K562 (cell line): ENCODE results near the gene MPST. TPM values are rescaled to one million over a fixed set of nuclear protein-coding genes. Genes with fewer than 3 reads are reported as not detected.

Experiments used
- ATAC-seq: fragments of 200-7000 bp; cut with Tn5 transposase; 3 replicates; pipeline ENCODE4 v1.9.1; 2020; ENCODE audit warnings: moderate library complexity
- BruUV-seq: library from RNA; stranded (reverse); fragments of 400-500 nt; replicated peaks from 2 replicates; lab custom pipeline; 2021; lab: Mats Ljungman, UMichigan
- CTCF ChIA-PET: fragments of 300-600 bp; formaldehyde crosslinking; extraction: SDS; loops from one replicate; lab custom pipeline; 2021; ENCODE audit warnings: low intra/inter-chr PET ratio; lab: Yijun Ruan, JAX
- POLR2A ChIA-PET: fragments of 300-600, 350-650 bp; sonication (Branson Sonifier 250); formaldehyde crosslinking; extraction: SDS; loops from one replicate; lab custom pipeline; 2021; ENCODE audit warnings: antibody characterized with exemption, inconsistent platforms; lab: Yijun Ruan, JAX
- DNase-seq, 4 experiments: peaks; one replicate each; pipeline versions ENCODE4 v3.0.0 to v3.0.0-alpha.2; 2011 to 2018; ENCODE audit warnings: low spot score in 3 of 4, mixed read lengths in 3 of 4; ENCODE audit errors: extremely low read depth in 1 of 4
- FAIRE-seq: peaks from 2 replicates; lab custom pipeline; 2011; peaks lifted over from hg19 to GRCh38; lab: Jason Lieb, UNC
- H2AFZ ChIP-seq: 2 replicates; pipeline ENCODE4 v1.6.0; 2011; ENCODE audit warnings: low read depth, low read length, control low read depth, inconsistent platforms
- H3K27ac ChIP-seq: fragments of 200-600 bp; 3 replicates; pipeline ENCODE4 v1.8.0; 2011; ENCODE audit warnings: low read depth, mild to moderate bottlenecking, control low read depth, inconsistent platforms, low read length, moderate library complexity, mixed read lengths; ENCODE audit errors: extremely low read depth
- H3K27me3 ChIP-seq, 2 experiments: fragments of 300-600 bp in 1 of 2; 2 replicates in 1 of 2; 3 replicates in 1 of 2; pipeline versions ENCODE4 v1.6.0 to v1.8.0; 2011; ENCODE audit warnings: inconsistent platforms in 2 of 2, low read length in 2 of 2, mild to moderate bottlenecking in 1 of 2, mixed read lengths in 1 of 2, moderate library complexity in 1 of 2; ENCODE audit not compliant: control insufficient read depth in 2 of 2, insufficient read depth in 2 of 2
- H3K36me3 ChIP-seq: fragments of 300-600 bp; 3 replicates; pipeline ENCODE4 v1.8.0; 2011; ENCODE audit warnings: mild to moderate bottlenecking, low read length, inconsistent platforms; ENCODE audit not compliant: control insufficient read depth, insufficient read depth
- H3K4me1 ChIP-seq, 2 experiments: fragments of 200-600 bp in 1 of 2; replicated peaks in 1 of 2; 2 replicates in 1 of 2; 3 replicates in 1 of 2; pipeline versions ENCODE4 v1.5.1 to v1.8.0; 2011; ENCODE audit warnings: inconsistent platforms in 2 of 2, low read length in 2 of 2, mild to moderate bottlenecking in 1 of 2, mixed read lengths in 1 of 2, moderate library complexity in 1 of 2; ENCODE audit not compliant: control insufficient read depth in 2 of 2, insufficient read depth in 2 of 2
- H3K4me2 ChIP-seq: 2 replicates; pipeline ENCODE4 v1.6.1; 2011; ENCODE audit warnings: low read length, control low read depth, inconsistent platforms, mixed read lengths; ENCODE audit not compliant: insufficient read depth
- H3K4me3 ChIP-seq: fragments of 200-600 bp; sonication (generic), shearing (Covaris generic); 2 replicates; pipeline ENCODE4 v1.5.1; 2016; ENCODE audit warnings: control low read depth, inconsistent platforms
- H3K79me2 ChIP-seq: fragments of 200-600 bp; 3 replicates; pipeline ENCODE4 v1.8.0; 2011; ENCODE audit warnings: low read length, inconsistent platforms; ENCODE audit not compliant: control insufficient read depth, insufficient read depth
- H3K9ac ChIP-seq, 2 experiments: 2 replicates each; pipeline versions ENCODE4 v1.6.0 to v1.6.1; 2011; ENCODE audit warnings: low read depth in 2 of 2, low read length in 2 of 2, control low read depth in 1 of 2, inconsistent platforms in 1 of 2, mild to moderate bottlenecking in 1 of 2, mixed read lengths in 1 of 2; ENCODE audit not compliant: insufficient read depth in 1 of 2
- H3K9me1 ChIP-seq: one replicate; pipeline ENCODE4 v1.6.0; 2011; ENCODE audit warnings: inconsistent platforms, mild to moderate bottlenecking, low read length, moderate library complexity; ENCODE audit not compliant: control insufficient read depth, insufficient read depth
- H3K9me3 ChIP-seq: replicated peaks from 2 replicates; pipeline ENCODE4 v1.5.1; 2011; ENCODE audit warnings: low read depth, low read length, inconsistent platforms; ENCODE audit not compliant: control insufficient read depth, insufficient read depth
- H4K20me1 ChIP-seq: replicated peaks from 2 replicates; pipeline ENCODE4 v1.6.1; 2011; ENCODE audit warnings: low read length, inconsistent platforms, mixed read lengths; ENCODE audit not compliant: control insufficient read depth, insufficient read depth
- BCL6 ChIP-seq: fragments of 250-450 bp; sonication (Bioruptor Pico); IDR thresholded peaks from 2 replicates; pipeline ENCODE4 v1.4.0; 2020
- CBFA2T3 ChIP-seq: fragments of 450-650 bp; IDR thresholded peaks from 2 replicates; pipeline ENCODE4 v1.6.1; 2017
- ESRRB ChIP-seq: fragments of 250-450 bp; sonication (Bioruptor Pico); IDR thresholded peaks from 2 replicates; pipeline ENCODE4 v1.5.0; 2020; ENCODE audit warnings: mild to moderate bottlenecking, moderate library complexity, borderline replicate concordance
- EWSR1 ChIP-seq: fragments of 450-650 bp; IDR thresholded peaks from 2 replicates; pipeline ENCODE4 v1.6.1; 2018; ENCODE audit warnings: borderline replicate concordance, mild to moderate bottlenecking, low read depth, moderate library complexity; ENCODE audit not compliant: partially characterized antibody
- GATAD2B ChIP-seq: fragments of 450-650 bp; IDR thresholded peaks from 2 replicates; pipeline ENCODE4 v1.6.1; 2017; ENCODE audit warnings: mild to moderate bottlenecking, borderline replicate concordance
- KLF10 ChIP-seq: fragments of 250-450 bp; sonication (Bioruptor Pico); IDR thresholded peaks from 2 replicates; pipeline ENCODE4 v1.6.1; 2021; ENCODE audit warnings: matching md5 sums
- PCBP1 ChIP-seq: fragments of 200-400 bp; formaldehyde crosslinking; IDR thresholded peaks from 2 replicates; pipeline ENCODE4 v1.6.1; 2018; ENCODE audit warnings: mild to moderate bottlenecking, low read depth, low read length; ENCODE audit not compliant: poor library complexity, severe bottlenecking
- PYGO2 ChIP-seq: fragments of 450-650 bp; IDR thresholded peaks from 2 replicates; pipeline ENCODE4 v1.6.1; 2016; ENCODE audit warnings: mild to moderate bottlenecking, missing genetic modification characterization, moderate library complexity, missing compliant biosample characterization
- TGIF2 ChIP-seq: sonication (generic); formaldehyde crosslinking; IDR thresholded peaks from 2 replicates; pipeline ENCODE4 v1.8.1; 2022; ENCODE audit warnings: mild to moderate bottlenecking, missing genetic modification reagents, moderate library complexity
- TSC22D4 ChIP-seq: fragments of 450-650 bp; IDR thresholded peaks from 2 replicates; pipeline ENCODE4 v1.6.1; 2016; ENCODE audit warnings: missing genetic modification characterization, missing biosample characterization, control low read depth
- whole genome bisulfite sequencing: fragments of 100-300 bp; shearing (Covaris generic); methylation state at CpG from one replicate; pipeline ENCODE4 v1.1.6; 2016; ENCODE audit warnings: low coverage, mixed read lengths; ENCODE audit not compliant: insufficient coverage; ENCODE audit errors: missing lambda C conversion rate; 5-methylcytosine and 5-hydroxymethylcytosine counted together
- in situ Hi-C: fragments of 300-500 bp; cut with MboI; formaldehyde crosslinking; loops from 4 replicates; pipeline ENCODE4 v1.15.0; 2018; ENCODE audit warnings: inconsistent platforms, mixed read lengths
- intact Hi-C: fragments of 100-400 bp; cut with micrococcal nuclease; formaldehyde crosslinking; loops from 2 replicates; pipeline ENCODE4 v1.14.2; 2022
- polyA plus RNA-seq, 8 experiments: library from polyadenylated mRNA; depleted of rRNA in 4 of 8; stranded (reverse) in 5 of 8; unstranded in 3 of 8; fragments of >200 nt; fragmentation: Nextera tagmentation in 2 of 8; fragmentation: Illumina TruSeq in 1 of 8; extraction: Ambion mirVana in 2 of 8; extraction: Trizol in 1 of 8; gene quantifications; 2 replicates each; pipeline versions ENCODE4 v1.2.1 to v1.2.3, GENCODE V29; 2011 to 2014; ENCODE audit warnings: inconsistent platforms in 1 of 8, missing spikeins in 1 of 8
- total RNA-seq, 7 experiments: library from RNA; depleted of rRNA in 6 of 7; stranded (reverse); fragments of >200 nt in 6 of 7; fragmentation: Illumina TruSeq in 2 of 7; extraction: Trizol in 2 of 7; gene quantifications; 2 replicates each; pipeline versions ENCODE4 v1.2.1 to v1.2.3, GENCODE V29; 2011 to 2021; ENCODE audit warnings: low replicate concordance in 1 of 7
- TF ChIP-seq, protein P1 (sequence below): fragments of 450-650 bp; IDR thresholded peaks from 2 replicates; pipeline ENCODE4 v1.6.1; 2016; ENCODE audit warnings: missing biosample characterization, missing genetic modification characterization
- TF ChIP-seq, protein P2 (sequence below): fragments of 150-350 bp; IDR thresholded peaks from 2 replicates; pipeline ENCODE4 v1.6.1; 2014; ENCODE audit warnings: low read depth, mild to moderate bottlenecking, low read length, borderline replicate concordance

The MPST gene
- total and polyA plus RNA-seq, 9 of the 15 experiments (the other 6 are each of a cell fraction or from before 2014, with no cell fraction given) = 0.65 to 104 (median 24.3) TPM

DNA sequence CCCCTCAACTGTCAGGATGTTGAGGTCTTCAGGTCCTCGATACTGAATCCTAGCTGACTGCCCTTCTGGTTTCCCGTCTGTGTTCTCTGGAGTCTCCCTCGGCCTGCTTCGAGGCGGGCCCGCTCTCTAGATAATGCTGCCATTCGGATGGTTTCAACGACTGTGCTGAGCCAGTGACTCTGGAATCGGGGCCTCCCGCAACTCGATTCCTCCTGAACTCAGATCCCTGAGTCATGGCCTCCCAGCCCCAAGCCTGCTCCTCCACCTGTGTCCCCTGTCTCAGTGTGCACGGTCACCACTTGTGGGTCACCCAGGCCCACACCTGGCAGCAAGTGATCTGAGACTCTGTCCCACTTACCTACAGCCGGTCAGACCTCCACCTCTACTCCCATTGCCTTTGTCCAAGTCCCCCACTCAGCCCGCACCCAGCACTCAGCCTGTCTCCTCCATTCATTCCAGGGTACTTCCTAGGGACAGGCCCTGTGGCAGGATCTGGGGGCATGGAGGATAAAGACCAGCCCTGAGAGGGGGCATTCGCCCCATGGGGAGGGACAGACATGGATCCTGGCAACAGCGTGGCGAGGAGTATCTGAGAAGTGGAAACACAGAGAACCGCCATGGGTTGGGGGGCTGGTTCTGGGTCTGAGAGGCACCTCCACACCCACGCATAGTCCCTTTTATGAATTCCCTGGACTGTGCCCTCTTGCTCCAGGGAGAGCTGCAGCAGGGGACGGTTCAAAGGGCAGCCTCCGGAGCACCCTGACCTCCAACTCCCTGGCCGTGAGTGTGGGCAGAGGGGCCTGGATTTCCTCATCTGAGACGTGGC, 14.3 kb downstream of the MPST start:
- 47% methylated on average over 20 of the region's 23 CpGs for WGBS
- H2AFZ ChIP-seq = no peak overlapping the region
- no peaks in the 10 kb centered on the region for H3K9me3 ChIP-seq
- FAIRE-seq (no peak), ATAC-seq (no peak), DNase-seq (no peak)
- H3K4me1 ChIP-seq = peaks cover 5 to 16% of the 10 kb centered on the region in 2 experiments; a peak in 4 of 5 replicates
- no peak overlapping the region for H3K4me3 ChIP-seq
- CTCF ChIA-PET = no interaction called here
- H3K9me1 ChIP-seq = no peaks in the 10 kb centered on the region
- TF ChIP-seq, protein P1, sequence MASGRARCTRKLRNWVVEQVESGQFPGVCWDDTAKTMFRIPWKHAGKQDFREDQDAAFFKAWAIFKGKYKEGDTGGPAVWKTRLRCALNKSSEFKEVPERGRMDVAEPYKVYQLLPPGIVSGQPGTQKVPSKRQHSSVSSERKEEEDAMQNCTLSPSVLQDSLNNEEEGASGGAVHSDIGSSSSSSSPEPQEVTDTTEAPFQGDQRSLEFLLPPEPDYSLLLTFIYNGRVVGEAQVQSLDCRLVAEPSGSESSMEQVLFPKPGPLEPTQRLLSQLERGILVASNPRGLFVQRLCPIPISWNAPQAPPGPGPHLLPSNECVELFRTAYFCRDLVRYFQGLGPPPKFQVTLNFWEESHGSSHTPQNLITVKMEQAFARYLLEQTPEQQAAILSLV (tag) = no peak
- TF ChIP-seq EWSR1 = no peak
- no peak for TF ChIP-seq PCBP1
- TF ChIP-seq KLF10 (CRISPR knock-in tag) = no peak
- no peak for TF ChIP-seq PYGO2 (tag)
- TF ChIP-seq CBFA2T3 = no peak
- no peak for TF ChIP-seq GATAD2B
- no peak for TF ChIP-seq TSC22D4 (tag)
- TF ChIP-seq ESRRB (CRISPR knock-in tag) = no peak
- TF ChIP-seq BCL6 (CRISPR knock-in tag) = no peak
- TF ChIP-seq TGIF2 (CRISPR knock-in tag) = no peak
- TF ChIP-seq, protein P2, sequence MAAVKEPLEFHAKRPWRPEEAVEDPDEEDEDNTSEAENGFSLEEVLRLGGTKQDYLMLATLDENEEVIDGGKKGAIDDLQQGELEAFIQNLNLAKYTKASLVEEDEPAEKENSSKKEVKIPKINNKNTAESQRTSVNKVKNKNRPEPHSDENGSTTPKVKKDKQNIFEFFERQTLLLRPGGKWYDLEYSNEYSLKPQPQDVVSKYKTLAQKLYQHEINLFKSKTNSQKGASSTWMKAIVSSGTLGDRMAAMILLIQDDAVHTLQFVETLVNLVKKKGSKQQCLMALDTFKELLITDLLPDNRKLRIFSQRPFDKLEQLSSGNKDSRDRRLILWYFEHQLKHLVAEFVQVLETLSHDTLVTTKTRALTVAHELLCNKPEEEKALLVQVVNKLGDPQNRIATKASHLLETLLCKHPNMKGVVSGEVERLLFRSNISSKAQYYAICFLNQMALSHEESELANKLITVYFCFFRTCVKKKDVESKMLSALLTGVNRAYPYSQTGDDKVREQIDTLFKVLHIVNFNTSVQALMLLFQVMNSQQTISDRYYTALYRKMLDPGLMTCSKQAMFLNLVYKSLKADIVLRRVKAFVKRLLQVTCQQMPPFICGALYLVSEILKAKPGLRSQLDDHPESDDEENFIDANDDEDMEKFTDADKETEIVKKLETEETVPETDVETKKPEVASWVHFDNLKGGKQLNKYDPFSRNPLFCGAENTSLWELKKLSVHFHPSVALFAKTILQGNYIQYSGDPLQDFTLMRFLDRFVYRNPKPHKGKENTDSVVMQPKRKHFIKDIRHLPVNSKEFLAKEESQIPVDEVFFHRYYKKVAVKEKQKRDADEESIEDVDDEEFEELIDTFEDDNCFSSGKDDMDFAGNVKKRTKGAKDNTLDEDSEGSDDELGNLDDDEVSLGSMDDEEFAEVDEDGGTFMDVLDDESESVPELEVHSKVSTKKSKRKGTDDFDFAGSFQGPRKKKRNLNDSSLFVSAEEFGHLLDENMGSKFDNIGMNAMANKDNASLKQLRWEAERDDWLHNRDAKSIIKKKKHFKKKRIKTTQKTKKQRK = no peak
- peaks cover 12% of the 10 kb centered on the region; the same call in 1 of the 3 replicates for H3K36me3 ChIP-seq
- no peak overlapping the region for H3K4me2 ChIP-seq
- BruUV-seq = no TSS peak
- peak overlapping the region in 1 of 2 experiments; percentile 29; a peak in 1 of 4 replicates for H3K9ac ChIP-seq
- H4K20me1 ChIP-seq = no peaks in the 10 kb centered on the region
- intact Hi-C loops (no loop called here), in situ Hi-C loops (no loop called here)
- H3K27ac ChIP-seq = no peak overlapping the region
- peaks cover 4 to 9% of the 10 kb centered on the region in 2 experiments; a peak in 2 of 5 replicates for H3K27me3 ChIP-seq
- POLR2A ChIA-PET = interaction anchor here (0.8 kb wide), 1 partner anchor 10 kb away, joined by 3 read pairs; no protein-coding TSS in a partner anchor
- H3K79me2 ChIP-seq = no peaks in the 10 kb centered on the region
